GM06990 (cell line): ENCODE results near the gene KDM4B.

Source experiments
- DNase-seq: peaks from one replicate; pipeline ENCODE4 v3.0.0-alpha.2; 2011; ENCODE audit not compliant: insufficient read length; ENCODE audit errors: extremely low read depth
- H3K27me3 ChIP-seq: replicated peaks from 2 replicates; pipeline ENCODE4 v1.6.0; 2011; ENCODE audit warnings: low read length; ENCODE audit not compliant: control insufficient read depth, insufficient read depth
- H3K36me3 ChIP-seq: 2 replicates; pipeline ENCODE4 v1.5.1; 2011; ENCODE audit warnings: low read length; ENCODE audit not compliant: control insufficient read depth, insufficient read depth
- H3K4me3 ChIP-seq: replicated peaks from 2 replicates; pipeline ENCODE4 v1.5.1; 2011; ENCODE audit warnings: low read depth, mild to moderate bottlenecking, control low read depth, low read length
- CTCF ChIP-seq: IDR thresholded peaks from 2 replicates; pipeline ENCODE4 v1.5.1; 2011; ENCODE audit warnings: low read length, control low read depth, mild to moderate bottlenecking, inconsistent platforms; ENCODE audit not compliant: insufficient read depth, poor library complexity, severe bottlenecking

Gene KDM4B

GRCh38 chr19:5184930-5185329 lies 216.0 kb downstream of the KDM4B start:
- no peak overlapping the region for H3K4me3 ChIP-seq
- no peaks in the 10 kb centered on the region for H3K36me3 ChIP-seq
- no peaks in the 10 kb centered on the region for H3K27me3 ChIP-seq
- no peak for TF ChIP-seq CTCF
- DNase-seq, result no peak

- no peak for DNase-seq
- no peak for TF ChIP-seq CTCF
- no peaks in the 10 kb centered on the region for H3K27me3 ChIP-seq
- no peaks in the 10 kb centered on the region for H3K36me3 ChIP-seq
- no peak overlapping the region for H3K4me3 ChIP-seq
Observed at GRCh38 chr19:5186293-5187050, 217.6 kb downstream of the KDM4B start.

GRCh38 chr19:5188548-5189317 lies 219.8 kb downstream of the KDM4B start:
- Histone ChIP-seq H3K27me3 (no peaks in the 10 kb centered on the region; the same call in 1 of the 2 replicates), H3K4me3 (no peak overlapping the region), H3K36me3 (no peaks in the 10 kb centered on the region)
- DNase-seq, result no peak
- no peak for TF ChIP-seq CTCF

GRCh38 chr19:5189318-5189607 lies 220.3 kb downstream of the KDM4B start:
- no peak overlapping the region for H3K4me3 ChIP-seq
- H3K36me3 ChIP-seq, result no peaks in the 10 kb centered on the region
- DNase-seq, result no peak
- TF ChIP-seq CTCF, result no peak
- no peaks in the 10 kb centered on the region; the same call in 1 of the 2 replicates for H3K27me3 ChIP-seq

GRCh38 chr19:5191091-5191490 lies 222.2 kb downstream of the KDM4B start:
- no peak for TF ChIP-seq CTCF
- no peaks in the 10 kb centered on the region for H3K36me3 ChIP-seq
- no peak overlapping the region for H3K4me3 ChIP-seq
- no peak for DNase-seq
- H3K27me3 ChIP-seq, result no peaks in the 10 kb centered on the region; the same call in 1 of the 2 replicates

- no peaks in the 10 kb centered on the region for H3K36me3 ChIP-seq
- DNase-seq, result no peak
- no peak overlapping the region for H3K4me3 ChIP-seq
- no peaks in the 10 kb centered on the region; the same call in 1 of the 2 replicates for H3K27me3 ChIP-seq
- TF ChIP-seq CTCF, result no peak
Observed at GRCh38 chr19:5192568-5192967, 223.7 kb downstream of the KDM4B start.
